HG02610 (cell line): ENCODE data around the gene SUPT3H.

Source experiments
- ATAC-seq: cut with Tn5 transposase; IDR thresholded peaks from one replicate; pipeline ENCODE4 v1.9.1; 2021; ENCODE audit warnings: mild to moderate bottlenecking, moderate library complexity; ENCODE audit not compliant: unreplicated experiment

Gene SUPT3H

DNA sequence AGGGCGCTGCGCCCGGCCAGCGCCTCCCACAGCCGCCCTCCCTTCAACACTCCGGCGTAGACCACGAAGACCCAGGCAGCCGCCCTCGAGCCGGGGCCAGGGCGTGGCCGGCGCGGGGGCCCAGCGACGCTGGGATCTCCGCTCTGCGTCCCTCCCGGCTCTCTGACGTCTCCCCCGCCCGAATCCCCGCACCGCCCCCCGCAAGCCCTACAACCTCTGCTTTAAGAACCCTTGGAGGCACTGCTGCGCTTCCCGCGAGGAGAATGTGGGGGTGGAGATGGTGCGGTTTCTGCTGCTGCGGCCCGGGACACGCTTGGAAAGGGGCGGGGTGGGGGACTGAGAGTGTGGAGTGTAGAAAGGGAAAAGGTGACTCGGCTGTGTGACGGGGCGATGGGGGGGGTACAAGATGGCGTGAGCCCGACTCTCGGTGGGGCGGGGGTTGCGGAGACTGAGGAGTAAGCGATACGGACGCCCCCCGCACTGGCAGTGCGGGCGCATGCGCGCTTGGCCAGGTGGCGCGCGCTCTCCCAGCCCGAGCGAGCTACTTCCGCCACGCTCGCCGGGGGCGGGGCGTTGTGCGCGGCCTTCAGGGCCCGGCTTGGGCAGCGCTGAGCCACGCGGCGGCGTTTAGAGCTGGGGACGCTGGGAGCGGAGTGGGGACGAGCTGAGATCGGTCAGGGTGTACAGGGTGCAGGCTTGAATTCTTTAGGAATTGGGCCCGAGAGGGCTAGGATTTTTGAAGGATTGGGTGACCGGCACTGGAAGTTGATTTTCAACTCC, at the start of gene SUPT3H:
Gene SUPT3H, minus strand, starts transcription at position 381 of the 780 bp plus-strand sequence.
- ATAC-seq: peak; percentile 94

DNA sequence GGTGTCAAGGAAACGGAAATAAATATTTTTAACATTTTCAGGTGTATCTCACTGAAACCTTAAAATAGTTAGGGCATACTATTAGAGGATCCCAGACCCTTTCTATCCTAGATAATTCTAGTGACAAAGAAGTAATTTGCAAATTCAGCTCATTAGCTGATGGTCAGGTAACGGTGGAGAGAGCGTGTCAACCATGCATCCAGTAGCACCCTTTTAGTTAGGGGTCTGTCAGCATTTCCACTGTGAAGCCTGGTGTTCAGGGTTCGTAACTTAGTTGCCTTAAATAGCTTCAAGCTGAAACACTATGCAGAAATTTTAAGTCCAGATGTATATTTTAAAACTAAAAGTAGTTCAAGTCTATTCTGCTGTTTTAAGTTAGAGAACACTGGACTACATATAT, 48.5 kb upstream of the SUPT3H start:
- ATAC-seq: no peak

DNA sequence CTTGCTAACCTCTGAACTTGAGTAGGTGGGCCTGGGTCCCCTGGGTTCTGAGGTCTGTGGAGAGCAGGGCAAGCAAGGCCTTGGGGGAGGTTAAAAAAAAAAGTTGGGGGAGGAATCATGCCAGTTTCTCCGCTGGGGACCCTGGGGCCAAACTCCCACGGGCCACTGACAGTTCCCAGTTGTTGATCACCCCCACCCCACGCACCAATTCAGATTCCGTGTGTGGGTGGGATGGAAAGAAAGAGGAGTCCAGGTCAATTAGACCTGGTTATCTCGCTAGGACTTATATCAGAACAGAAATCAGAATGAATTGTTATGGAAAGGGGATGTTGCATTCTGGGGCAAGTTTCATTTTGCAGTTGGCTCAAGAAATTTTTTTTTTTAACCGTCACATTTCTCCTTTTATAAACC, 46.7 kb upstream of the SUPT3H start:
- ATAC-seq: no peak

DNA sequence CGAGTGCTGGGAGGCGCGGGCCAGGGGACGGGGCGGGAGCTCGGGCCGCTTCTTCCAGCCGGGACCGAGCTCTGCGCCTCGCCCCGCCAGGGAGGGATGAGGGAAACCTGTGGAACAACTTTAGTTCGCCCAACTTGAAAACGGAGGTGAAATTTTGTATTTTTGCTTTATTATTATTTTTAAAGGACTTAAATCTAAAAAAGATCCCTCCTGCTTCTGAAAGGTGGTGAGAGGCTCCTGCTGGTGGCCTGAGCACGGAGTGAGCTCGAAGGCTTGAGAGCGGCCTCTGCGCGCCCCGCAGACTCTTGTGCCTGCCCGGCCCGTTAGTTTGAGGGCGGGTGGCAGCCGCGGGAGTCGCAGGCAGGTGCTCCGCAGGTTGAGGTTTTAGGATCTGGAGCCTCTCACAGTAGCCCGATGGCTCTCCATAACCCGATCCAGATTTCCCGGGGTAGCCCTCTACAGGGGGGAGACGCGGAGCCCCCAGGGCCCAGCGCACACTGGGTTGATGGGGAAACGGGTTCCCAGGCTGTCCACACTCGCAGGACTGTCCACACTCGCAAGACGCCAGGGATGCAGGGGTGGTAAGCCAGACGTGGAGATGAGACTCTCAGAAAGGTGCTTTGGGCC, 46.2 kb upstream of the SUPT3H start:
- no peak for ATAC-seq

DNA sequence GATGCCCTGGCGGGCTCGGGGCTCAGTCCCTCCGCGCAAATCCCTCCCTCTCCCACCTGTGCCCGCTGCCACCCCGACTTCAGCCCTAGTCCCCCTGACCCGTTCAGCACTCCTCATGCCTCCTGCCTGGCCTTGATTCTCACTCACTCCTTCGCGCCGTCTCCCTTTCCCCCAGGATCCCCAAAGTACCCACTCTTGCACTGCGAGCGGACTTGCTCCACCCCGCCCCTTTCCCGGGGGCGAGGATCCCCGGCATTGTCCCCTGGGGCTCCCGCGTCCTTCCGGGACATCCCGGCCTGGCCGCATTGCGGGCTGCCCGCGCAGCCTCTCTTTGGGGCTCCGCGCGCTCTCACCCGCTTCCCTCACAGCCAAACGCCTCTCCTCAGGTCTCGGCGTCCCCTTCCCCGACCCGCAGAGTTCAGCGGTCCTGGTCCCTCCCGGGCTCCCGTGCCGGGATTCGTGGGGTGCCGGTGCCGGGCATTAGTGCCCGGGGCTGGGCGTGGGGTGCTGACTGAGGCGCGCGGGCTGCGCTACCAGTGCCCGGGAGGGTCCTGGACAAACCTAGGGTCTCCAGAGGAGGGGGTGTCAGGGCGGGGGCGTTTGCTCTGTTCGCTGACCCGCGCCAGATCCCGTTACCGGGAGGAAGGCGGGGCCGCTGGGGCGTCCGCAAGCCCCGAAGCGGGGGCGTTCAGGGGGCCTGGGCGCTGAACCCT, 45.5 kb upstream of the SUPT3H start:
- no peak for ATAC-seq

DNA sequence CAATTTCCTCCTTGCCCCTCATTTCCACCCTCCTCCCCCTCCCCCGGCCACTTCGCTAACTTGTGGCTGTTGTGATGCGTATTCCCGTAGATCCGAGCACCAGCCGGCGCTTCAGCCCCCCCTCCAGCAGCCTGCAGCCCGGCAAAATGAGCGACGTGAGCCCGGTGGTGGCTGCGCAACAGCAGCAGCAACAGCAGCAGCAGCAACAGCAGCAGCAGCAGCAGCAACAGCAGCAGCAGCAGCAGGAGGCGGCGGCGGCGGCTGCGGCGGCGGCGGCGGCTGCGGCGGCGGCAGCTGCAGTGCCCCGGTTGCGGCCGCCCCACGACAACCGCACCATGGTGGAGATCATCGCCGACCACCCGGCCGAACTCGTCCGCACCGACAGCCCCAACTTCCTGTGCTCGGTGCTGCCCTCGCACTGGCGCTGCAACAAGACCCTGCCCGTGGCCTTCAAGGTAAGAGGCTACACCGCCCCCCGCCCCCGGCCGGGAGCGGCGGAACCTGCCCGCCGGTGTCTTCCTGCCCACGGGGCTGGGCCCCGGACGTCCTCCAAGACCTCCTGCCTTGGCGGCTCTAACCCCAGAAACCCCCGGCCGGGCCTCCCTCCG, 44.9 kb upstream of the SUPT3H start:
- ATAC-seq: no peak

DNA sequence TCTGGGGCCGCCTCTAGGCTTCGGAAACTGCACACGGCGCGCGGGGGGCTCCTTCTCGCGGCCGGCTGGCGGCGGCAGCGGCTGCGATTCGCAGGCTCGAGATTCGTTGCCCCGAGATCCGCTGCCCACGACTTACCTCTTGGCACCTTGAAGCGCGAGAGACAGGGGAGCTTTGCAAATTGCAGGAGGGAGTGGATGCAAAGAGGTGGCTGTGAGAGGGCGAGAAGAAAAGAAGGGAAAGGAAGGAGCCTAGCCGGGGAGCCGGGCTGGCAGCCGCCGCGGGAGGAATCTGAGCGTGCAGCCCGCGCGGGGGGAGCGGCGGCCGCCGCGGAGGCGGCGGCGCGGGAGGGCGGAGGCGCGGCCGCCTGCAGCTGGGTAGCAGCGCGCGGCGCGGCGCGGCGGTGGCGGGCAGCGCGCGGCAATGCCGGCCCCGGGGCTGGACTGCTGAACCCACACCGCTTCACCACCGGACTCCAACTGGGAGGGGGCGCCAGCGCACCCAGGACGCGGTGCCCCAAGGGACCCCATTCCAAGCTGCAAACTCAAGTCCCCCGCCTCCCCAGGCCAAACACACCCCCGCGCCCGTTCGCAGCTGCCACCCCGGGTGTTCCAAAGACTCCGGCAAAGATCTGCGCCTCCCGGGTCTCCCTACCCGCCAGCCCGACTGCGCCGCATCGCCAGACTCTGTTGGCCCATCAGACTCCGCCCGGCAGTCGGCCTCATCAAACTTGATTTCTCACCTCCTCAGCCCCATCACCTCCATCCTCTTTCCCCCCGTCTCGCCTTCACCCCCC, 44.2 kb upstream of the SUPT3H start:
- ATAC-seq: no peak

DNA sequence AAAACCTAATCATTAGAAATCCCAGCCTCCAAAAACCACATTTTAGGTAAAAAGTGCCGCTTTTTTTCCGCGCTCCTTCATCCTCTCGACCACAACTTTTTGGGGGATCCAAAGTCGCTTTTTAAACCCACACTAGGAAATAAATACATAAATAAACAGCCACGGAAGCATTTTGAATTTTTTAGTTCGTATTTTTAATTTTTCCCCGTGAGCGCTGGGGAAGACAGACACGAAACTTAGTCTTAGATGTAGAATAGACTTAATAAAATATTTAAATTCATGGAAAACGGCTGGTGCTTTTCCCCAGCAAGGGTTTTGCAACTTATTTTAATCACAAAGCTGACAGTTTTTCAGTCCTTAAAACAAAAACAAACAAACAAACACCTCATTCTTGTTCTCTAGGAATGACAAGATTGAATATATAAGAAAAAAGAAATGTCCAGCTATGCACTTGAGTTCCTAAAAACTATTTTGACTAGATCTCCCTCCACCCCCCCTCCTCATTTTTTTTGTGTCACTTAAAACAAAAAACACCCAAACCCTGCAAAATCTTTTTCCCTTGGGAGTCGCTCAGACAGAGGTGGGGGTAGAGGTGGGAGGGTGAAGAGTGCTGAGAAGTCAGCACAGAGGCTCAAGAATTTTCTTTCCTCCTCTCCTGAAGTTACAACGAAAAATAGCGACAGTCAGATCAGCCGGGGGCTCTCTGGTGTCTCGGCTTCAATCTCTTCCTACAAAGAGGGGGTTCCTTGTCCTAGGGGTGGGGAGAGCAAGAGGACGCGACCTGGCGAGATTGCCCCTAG, 43.4 kb upstream of the SUPT3H start:
- ATAC-seq: no peak

DNA sequence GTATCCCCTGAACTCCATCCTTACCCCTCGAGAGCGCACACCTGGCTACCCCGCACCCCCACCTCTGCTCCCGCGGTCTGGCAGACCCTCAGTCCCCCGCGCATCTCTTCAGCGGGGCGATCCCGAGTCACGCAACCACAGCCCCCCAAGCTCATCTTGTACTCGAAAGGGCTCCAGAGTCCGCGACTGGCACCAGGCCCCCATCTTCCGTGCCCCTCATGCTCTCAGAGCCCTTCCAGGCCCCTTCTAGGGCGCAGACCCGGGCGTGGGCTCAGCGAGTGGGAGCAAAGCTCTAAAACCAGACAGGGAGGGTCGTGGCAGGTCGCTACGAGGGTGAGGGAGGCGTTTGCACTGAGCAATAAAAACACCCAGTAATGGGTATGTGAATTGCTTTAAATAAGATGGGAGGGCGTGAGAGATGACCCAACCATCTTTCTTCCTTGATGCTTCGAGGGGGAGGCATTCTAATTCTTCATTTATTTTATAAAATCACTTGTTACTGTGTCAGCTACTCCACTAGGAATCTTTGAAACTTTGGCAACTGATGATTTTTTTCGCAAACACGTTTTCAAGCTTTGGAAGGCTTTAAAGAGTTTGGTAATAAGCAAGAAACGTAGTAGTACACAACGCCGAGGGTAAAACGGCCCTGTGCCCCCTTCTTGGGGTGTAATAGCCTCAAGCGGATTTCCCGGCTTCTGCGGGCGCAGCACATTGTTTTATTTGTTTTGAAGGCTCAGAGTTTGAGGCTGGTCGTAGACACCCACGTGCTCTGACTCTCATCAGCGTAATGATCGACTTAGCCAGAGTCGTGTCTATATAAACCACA, 42.6 kb upstream of the SUPT3H start:
- no peak for ATAC-seq

DNA sequence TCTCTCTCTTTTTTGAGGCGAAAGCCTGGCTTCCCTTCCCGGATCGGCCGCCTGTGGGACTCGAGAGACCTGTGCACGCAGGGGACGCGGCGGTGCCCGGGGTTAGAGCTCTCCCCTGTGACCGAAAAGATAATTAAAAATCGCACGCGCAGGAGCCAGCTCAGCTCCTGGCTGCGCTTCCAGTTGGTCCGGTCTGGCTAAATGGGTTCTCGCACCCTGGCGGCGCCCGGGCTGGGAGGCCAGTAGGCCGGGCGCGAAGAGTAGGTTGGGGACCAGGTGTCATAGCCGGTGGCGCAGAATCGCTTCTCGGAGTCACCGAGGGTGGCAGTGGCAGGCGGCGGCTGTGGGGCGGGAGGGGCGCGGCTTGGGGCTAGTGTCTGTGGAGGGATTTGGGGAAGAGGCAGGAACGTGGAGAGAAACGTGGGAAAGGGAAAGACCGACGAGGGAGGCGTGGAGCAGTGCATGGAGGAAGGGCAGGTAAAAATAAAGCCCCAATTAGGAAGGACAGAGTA, 41.9 kb upstream of the SUPT3H start:
- no peak for ATAC-seq

DNA sequence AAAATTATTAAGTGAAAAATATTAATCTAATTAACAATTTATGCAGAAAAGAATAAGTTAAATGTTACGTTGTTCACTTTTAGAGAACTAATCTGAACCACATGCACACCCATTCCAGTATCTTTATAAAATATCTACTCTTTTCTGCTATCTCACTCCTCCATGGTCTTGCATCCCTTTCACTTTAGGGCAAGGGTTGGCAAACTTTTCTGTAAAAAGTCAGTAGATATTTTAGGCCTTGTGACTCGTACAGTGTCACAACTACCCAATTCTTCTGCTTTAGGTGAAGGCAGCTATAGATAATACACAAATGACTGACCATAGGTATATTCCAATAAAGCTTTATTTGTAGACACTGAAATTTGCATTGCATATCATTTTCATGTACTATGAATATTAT, 39.7 kb upstream of the SUPT3H start:
- no peak for ATAC-seq

DNA sequence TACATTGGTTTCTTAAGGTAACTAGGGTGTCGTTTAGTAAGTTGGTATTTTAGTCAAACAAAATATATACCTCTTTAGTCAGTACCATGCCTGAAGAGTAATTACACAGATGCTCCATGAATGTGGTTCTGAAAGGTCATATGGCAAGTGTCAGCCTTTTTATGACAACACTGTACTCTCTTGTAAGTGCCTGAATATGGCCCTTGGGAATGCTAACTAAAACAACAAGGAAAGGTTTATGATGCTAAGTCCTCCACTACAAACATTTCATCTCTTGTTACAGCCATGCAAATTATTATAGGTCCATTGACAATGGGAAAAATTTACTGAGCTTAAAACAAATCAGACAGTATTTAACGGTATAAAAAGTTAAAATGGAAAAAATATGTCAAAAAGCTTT, 39.0 kb upstream of the SUPT3H start:
- ATAC-seq: no peak

DNA sequence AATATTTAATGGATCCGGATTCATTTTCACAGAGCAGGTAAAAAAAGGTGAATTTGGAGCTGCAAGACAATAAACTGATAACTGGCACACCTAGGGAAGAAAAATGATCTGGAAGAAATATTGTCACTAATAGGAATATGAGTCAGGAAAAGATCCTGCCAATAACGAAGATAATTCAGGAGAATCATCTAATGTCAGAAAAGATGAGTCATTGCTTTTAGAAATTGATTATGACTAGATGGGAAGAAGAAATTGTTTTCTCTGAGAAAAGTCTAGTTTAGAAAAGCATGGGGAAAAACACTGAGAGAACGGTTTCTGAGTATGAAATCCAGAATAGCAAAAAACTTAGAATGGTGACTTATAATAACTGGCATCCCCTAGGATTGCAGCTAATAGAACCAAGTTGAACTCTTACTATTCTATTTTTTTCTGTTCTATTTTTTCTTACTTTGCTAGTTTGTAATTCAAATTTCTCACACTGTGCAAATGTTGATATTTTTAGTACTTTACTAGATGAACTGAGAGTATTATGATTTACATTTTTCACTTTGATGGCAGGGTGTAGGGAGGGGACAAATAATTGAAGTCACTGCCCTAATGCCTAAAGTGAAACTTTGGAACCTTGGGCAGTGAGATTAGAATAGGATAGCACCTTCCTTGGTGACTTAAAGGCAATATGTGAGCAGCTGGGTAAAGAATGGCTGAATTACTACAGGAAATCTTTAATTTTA, 38.2 kb upstream of the SUPT3H start:
- ATAC-seq: no peak

DNA sequence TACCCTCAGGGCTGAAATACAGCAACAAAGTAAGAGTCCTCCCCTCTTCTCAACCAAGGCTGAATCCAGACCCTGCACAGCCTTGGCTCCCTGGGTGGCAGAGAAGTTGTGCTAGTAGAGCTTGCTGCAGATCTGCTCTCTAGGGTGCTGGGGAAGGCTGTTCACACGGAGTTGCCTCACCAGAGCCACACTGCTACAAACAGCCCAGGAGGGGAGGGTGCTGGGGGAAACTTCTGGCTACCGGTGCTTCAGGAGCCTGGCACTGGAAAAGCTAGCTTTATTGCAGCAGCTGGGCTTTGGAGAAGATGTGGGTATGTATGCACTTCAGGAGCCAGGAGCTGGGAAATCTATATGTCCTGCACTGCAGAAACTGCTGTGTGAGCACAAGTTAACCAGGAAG, 37.6 kb upstream of the SUPT3H start:
- no peak for ATAC-seq

DNA sequence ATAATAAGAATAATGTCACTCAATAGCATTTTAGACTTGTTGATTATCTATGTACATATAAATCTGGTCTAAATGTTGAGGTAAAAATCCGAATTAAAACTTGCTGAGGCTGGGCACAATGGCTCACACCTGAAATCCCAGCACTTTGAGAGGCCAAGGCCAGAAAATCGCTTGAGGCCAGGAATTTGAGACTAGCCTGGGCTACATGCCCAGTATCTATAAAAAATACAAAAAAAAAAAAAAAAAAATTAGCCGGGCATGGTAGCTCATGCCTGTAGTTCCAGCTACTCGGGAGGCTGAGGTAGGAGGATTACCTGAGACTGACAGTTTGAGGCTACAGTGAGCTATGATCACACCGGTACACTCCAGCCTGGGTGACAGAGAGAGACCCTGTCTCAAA, 34.2 kb upstream of the SUPT3H start:
- ATAC-seq: no peak

DNA sequence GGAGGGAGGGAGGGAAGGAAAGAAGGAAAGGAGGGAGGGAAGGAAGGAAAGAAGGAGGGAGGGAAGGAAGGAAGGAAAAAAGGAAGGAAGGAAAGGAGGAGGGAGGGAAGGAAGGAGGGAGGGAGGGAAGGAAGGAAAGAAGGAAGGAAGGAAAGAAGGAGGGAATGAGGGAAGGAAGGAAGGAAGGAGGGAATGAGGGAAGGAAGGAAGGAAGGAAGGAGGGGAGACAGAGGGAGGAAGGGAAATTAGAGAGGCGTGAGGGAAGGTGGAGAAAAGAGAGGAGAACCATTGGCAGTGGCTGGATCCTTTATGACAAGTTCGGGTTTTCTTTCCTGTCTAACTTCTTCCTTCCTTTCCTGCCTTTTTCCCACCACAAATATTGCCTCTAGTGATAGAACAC, 22.3 kb upstream of the SUPT3H start:
- ATAC-seq: no peak

DNA sequence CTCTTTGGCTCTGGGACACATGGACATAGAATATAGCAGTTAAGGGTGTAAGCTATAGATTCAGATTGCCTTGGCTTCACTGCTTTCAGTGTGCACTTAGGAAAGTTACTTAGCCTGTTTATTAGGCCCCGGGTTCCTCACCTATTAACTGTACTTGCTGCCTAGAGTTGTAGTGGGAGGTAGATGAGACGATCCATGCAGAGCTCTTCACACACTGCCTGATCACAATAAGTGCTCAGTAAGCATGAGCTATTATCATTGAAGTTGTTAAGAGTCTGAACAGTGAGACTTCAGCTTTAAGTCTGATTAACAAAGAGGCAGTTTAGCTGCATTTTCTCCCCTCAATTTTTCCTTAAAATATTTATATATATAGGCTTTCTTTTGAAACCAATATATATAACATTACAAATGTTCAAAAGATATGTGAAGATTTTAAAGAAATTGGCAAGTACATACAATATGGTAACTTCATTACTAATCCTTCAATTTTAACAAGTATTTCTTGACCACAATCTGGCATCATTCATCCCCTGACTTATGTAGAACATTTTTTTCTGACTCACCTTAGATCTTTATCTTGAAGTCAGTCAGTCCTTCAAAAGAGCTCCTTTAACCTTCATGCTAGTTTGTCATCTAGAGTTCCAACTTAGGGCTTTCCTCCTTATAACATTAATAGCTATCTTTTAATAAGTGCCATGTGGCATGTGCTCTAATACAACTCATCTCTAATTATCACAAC, 20.5 kb upstream of the SUPT3H start:
- no peak for ATAC-seq
